Lung (tissue), 12 donors: Measurements from ENCODE around the gene SIRPB2. TPM values are rescaled to one million over a fixed set of nuclear protein-coding genes. Genes with fewer than 3 reads are reported as not detected.

Experiments used
- ATAC-seq: fragments of 200-7000 bp; cut with Tn5 transposase; one replicate; pipeline ENCODE4 v1.9.1; 2020; ENCODE audit warnings: moderate number of reproducible peaks; ENCODE audit not compliant: insufficient read depth, low FRiP score
- DNase-seq, 3 donors: peaks; one replicate each; pipeline ENCODE4 v3.0.0-alpha.2; 2013 to 2017
- H3K27ac ChIP-seq, 2 donors: one replicate each; pipeline ENCODE4 v1.5.1; 2013; ENCODE audit warnings: mild to moderate bottlenecking in 2 of 2, moderate library complexity in 2 of 2, control low read depth in 1 of 2, inconsistent platforms in 1 of 2, low read depth in 1 of 2, low read length in 1 of 2
- H3K27me3 ChIP-seq, 3 donors: one replicate each; pipeline ENCODE4 v1.5.1; 2013; ENCODE audit warnings: low read length in 2 of 3; ENCODE audit not compliant: control insufficient read depth in 3 of 3, insufficient read depth in 3 of 3
- H3K36me3 ChIP-seq, 4 donors: one replicate each; pipeline ENCODE4 v1.5.1; 2013; ENCODE audit warnings: low read length in 4 of 4, mild to moderate bottlenecking in 1 of 4, moderate library complexity in 1 of 4; ENCODE audit not compliant: control insufficient read depth in 4 of 4, insufficient read depth in 4 of 4
- H3K4me1 ChIP-seq, 5 donors: one replicate each; pipeline ENCODE4 v1.5.1; 2013; ENCODE audit warnings: low read length in 5 of 5, mild to moderate bottlenecking in 2 of 5, moderate library complexity in 1 of 5; ENCODE audit not compliant: control insufficient read depth in 5 of 5, insufficient read depth in 5 of 5
- H3K4me3 ChIP-seq: one replicate; pipeline ENCODE4 v1.5.1; 2013; ENCODE audit warnings: mild to moderate bottlenecking, control low read depth, moderate library complexity
- H3K9ac ChIP-seq, 2 donors: one replicate each; pipeline ENCODE4 v1.5.1; 2013; ENCODE audit warnings: low read length in 2 of 2, control low read depth in 1 of 2; ENCODE audit not compliant: insufficient read depth in 1 of 2
- H3K9me3 ChIP-seq, 4 donors: one replicate each; pipeline ENCODE4 v1.5.1; 2013; ENCODE audit warnings: low read length in 3 of 4, mild to moderate bottlenecking in 1 of 4, moderate library complexity in 1 of 4; ENCODE audit not compliant: control insufficient read depth in 4 of 4, insufficient read depth in 3 of 4
- WGBS, 2 donors: extraction: QIAGEN DNeasy Blood & Tissue Kit; methylation state at CpG; one replicate each; pipeline ENCODE4 v1.1.7; 2013; 5-methylcytosine and 5-hydroxymethylcytosine counted together
- polyA plus RNA-seq, 2 donors: library from polyadenylated mRNA; stranded (reverse); fragments of 200-250 nt; gene quantifications; one replicate each; pipeline ENCODE4 v1.2.1, GENCODE V29; 2013
- total RNA-seq, 2 donors: library from RNA; depleted of rRNA in 1 of 2; stranded (reverse); fragments of >200 nt in 1 of 2; gene quantifications; one replicate each; pipeline ENCODE4 v1.2.1, GENCODE V29; 2014 to 2021
- TF ChIP-seq, protein P1 (sequence below): IDR thresholded peaks from 2 replicates; pipeline ENCODE4 v1.5.1; 2012; ENCODE audit warnings: mild to moderate bottlenecking; ENCODE audit errors: control extremely low read depth, extremely low read depth
- donor health status: control.
- donor health status: control.
- donor health status: Bipolar disorder and iron deficiency.
- donor health status: healthy.
- donor health status: DM: yes; HTN: yes; CAD: no.

Gene SIRPB2
- total and polyA plus RNA-seq, 4 donors = 3.9 to 30.9 (median 11.6) TPM

DNA sequence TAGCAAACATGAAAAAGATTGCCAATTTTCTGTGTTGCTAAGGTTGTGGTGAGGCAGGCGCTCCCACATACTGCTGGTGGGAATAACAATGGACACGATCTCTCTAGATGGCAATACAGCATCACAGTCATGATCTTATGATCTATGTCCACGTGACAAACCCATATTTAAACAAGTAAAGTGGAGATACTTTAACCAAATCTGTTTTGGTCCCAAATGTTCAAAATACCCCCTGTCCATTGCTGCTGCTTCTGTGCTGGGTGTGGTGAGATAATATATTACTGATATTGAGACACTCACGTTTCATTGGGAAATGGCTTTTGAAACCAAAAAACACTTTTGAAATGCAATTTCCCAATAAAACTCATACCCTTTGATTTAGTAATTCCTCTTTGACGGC, 43.3 kb upstream of the SIRPB2 start:
- no peak overlapping the region for H3K9ac ChIP-seq
- ATAC-seq = no peak
- peaks cover 0 to 2% (median 0%) of the 10 kb centered on the region in 5 donors for H3K4me1 ChIP-seq
- whole genome bisulfite sequencing, 2 donors = 46 to 59% methylated on average over 5 of the region's 5 CpGs
- no peak for DNase-seq
- peaks cover 0 to 2% (median 0%) of the 10 kb centered on the region in 4 donors for H3K9me3 ChIP-seq
- H3K4me3 ChIP-seq = no peak overlapping the region
- peaks cover 0 to 3% (median 0%) of the 10 kb centered on the region in 3 donors for H3K27me3 ChIP-seq
- H3K27ac ChIP-seq = no peak overlapping the region
- no peaks in the 10 kb centered on the region for H3K36me3 ChIP-seq
- TF ChIP-seq, protein P1, sequence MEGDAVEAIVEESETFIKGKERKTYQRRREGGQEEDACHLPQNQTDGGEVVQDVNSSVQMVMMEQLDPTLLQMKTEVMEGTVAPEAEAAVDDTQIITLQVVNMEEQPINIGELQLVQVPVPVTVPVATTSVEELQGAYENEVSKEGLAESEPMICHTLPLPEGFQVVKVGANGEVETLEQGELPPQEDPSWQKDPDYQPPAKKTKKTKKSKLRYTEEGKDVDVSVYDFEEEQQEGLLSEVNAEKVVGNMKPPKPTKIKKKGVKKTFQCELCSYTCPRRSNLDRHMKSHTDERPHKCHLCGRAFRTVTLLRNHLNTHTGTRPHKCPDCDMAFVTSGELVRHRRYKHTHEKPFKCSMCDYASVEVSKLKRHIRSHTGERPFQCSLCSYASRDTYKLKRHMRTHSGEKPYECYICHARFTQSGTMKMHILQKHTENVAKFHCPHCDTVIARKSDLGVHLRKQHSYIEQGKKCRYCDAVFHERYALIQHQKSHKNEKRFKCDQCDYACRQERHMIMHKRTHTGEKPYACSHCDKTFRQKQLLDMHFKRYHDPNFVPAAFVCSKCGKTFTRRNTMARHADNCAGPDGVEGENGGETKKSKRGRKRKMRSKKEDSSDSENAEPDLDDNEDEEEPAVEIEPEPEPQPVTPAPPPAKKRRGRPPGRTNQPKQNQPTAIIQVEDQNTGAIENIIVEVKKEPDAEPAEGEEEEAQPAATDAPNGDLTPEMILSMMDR = no peak

DNA sequence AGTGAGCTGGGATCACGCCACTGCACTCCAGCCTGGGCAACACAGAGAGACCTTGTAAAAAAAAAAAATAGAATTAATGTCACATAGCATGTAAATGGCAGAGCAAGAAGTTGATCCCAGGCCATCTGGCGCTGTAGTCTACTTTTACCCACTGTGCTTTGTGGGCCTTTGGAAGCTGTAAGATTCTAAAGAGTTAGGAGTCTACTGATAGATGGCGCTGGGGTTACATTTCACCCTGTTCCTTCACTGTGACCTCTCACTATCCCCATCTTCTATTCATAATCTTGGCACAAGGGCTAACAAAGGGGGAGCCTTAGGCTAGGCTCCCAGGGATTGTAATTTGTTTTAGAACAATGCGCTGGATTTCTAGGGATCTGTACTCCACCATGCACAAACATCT, 41.8 kb upstream of the SIRPB2 start:
- Histone ChIP-seq H3K4me1 (peaks cover 0 to 2% (median 0%) of the 10 kb centered on the region in 5 donors), H3K27me3 (peaks cover 0 to 3% (median 0%) of the 10 kb centered on the region in 3 donors), H3K9ac (no peak overlapping the region), H3K27ac (no peak overlapping the region), H3K36me3 (no peaks in the 10 kb centered on the region), H3K9me3 (no peaks in the 10 kb centered on the region), H3K4me3 (no peak overlapping the region)
- TF ChIP-seq, protein P1 = no peak
- WGBS, 2 donors = 88 to 89% methylated on average over 4 of the region's 4 CpGs
- ATAC-seq (no peak), DNase-seq (peak in 1 of 3 donors; percentile 1)

DNA sequence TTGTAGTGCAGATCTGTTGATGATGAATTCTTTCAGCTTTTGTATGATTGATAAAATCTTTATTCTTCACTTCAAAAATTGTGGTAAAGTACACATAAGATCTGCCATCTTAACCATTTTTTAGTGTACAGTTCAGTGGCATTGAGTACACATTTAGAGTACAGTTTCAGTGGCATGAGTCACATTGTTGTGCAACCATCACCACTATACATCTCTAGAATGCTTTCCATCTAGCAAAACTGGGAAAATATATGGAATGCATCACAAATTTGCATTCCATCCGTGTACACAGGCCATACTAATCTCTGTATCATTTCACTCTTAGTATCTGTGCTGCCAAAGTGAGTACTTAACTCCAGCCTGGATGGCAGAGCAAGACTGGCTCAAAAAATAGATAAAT, 37.6 kb upstream of the SIRPB2 start:
- Histone ChIP-seq H3K9me3 (no peaks in the 10 kb centered on the region), H3K4me3 (no peak overlapping the region), H3K27me3 (no peaks in the 10 kb centered on the region), H3K36me3 (no peaks in the 10 kb centered on the region), H3K27ac (no peak overlapping the region), H3K4me1 (no peaks in the 10 kb centered on the region), H3K9ac (no peak overlapping the region)
- no peak for DNase-seq
- TF ChIP-seq, protein P1 = no peak
- ATAC-seq = no peak
- WGBS, 2 donors = 39 to 69% methylated on average over 1 of the region's 1 CpG

- no peaks in the 10 kb centered on the region for H3K9me3 ChIP-seq
- ATAC-seq (no peak), DNase-seq (no peak)
- H3K36me3 ChIP-seq = no peaks in the 10 kb centered on the region
- H3K27me3 ChIP-seq = no peaks in the 10 kb centered on the region
- no peak overlapping the region for H3K27ac ChIP-seq
- no peak overlapping the region for H3K4me3 ChIP-seq
- H3K9ac ChIP-seq = no peak overlapping the region
- H3K4me1 ChIP-seq = no peaks in the 10 kb centered on the region
- TF ChIP-seq, protein P1 = no peak
These were observed 36.7 kb upstream of the SIRPB2 start for GRCh38 chr20:1527923-1528322.
